Mononuclear cell (primary cell): Measurements from ENCODE around the gene LILRB2. TPM values are rescaled to one million over a fixed set of nuclear protein-coding genes. Genes with fewer than 3 reads are reported as not detected.
A peak's percentile ranks its signal among the peaks of the same experiment; 100 is the strongest.
"Not testable (repeated sequence)": the region's sequence is repeated elsewhere in the genome, so short reads cannot be mapped to it uniquely, and the experiment has no call there.

Experiments used
- H3K27me3 ChIP-seq: 2 replicates; pipeline ENCODE4 v1.6.0; 2011; ENCODE audit warnings: low read length, control low read depth; ENCODE audit not compliant: insufficient read depth
- H3K4me1 ChIP-seq: 2 replicates; pipeline ENCODE4 v1.5.1; 2011; ENCODE audit warnings: mild to moderate bottlenecking, low read length, control low read depth; ENCODE audit not compliant: insufficient read depth
- H3K4me3 ChIP-seq: 2 replicates; pipeline ENCODE4 v1.5.1; 2011; ENCODE audit warnings: mild to moderate bottlenecking, low read length, moderate library complexity
- H3K9me3 ChIP-seq: 2 replicates; pipeline ENCODE4 v1.5.1; 2011; ENCODE audit warnings: low read depth, mild to moderate bottlenecking, control low read depth, low read length
- total RNA-seq: library from RNA; depleted of rRNA; stranded (reverse); fragments of >200 nt; gene quantifications from one replicate; pipeline ENCODE4 v1.2.3, GENCODE V29; 2012

LILRB2 gene
- total RNA-seq: 27.3 TPM

DNA sequence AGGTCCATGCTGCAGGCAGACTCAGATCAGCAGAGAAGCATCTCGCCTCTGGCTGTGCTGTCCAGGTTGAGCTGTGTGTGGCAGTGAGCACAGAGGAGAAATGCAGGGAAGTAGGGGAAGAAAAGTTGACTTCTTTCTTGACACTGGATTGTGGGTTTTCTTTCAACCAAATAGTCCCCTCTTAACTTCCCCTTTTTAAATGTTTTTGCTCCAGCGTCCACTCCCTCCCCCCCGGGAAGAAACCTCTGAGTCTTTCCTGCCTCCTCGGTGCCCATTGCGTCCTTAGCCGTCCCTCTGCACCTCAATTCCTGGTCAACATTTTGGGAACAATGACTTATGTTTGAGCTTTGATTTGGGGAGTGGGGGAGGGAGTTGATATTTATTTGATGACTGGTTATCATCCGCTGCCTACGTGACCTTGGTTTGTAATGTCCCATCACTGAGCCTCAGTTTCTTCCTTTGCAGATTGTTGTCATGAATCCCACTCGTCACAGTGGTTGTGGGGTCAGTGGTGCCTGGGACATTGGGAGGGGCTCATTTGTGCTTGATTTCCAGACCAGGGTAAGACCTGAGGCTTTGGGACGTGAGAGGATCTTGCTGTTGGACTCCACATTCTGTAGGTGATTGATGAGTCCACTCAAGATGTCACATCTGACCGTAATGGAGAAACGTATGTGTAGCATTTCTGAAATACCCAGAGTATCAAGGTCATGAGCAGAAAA lies at the start of gene LILRB2:
LILRB2 (minus strand) TSS at position 104 of the 722 bp plus-strand sequence. CDS start 614 bp downstream, outside the sequence.
- Histone ChIP-seq H3K27me3 (no peaks in the 10 kb centered on the region), H3K9me3 (no peaks in the 10 kb centered on the region), H3K4me1 (peaks cover 70% of the 10 kb centered on the region), H3K4me3 (peak within 1 kb of the TSS; percentile 55)

DNA sequence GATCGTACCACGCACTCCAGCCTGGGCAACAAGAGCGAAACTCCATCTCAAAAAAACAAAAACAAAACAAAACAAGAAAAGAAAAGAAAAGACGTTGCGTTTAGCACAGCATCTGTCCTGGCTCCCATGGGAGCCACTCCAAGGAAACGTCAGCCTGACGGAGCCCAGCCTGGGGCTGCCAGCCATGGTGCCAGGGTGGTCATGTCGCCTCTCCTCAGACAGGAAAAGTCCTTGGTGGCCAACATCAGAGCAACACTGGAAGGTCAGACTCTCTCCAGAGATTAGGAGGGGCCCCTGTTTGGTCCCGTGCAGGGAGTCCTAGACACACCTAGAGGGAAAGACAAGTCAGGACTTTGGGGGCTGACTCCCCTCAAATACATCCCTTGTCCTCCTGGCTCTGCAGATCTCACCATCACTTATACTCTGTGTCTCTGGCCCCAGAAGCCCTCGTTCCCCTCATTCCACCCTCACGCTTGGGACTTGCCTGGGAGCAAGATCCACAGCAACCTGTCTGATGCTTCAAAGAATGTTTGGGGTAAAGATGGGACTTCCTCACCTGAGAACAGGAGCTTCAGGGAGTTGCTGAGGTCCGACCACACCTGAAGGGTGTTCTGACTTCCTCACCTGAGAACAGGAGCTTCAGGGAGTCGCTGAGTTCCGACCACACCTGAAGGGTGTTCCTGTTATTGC lies 48.7 kb upstream of the LILRB2 start:
- H3K9me3 ChIP-seq: no peaks in the 10 kb centered on the region
- peaks cover 34% of the 10 kb centered on the region for H3K4me1 ChIP-seq
- no peaks in the 10 kb centered on the region for H3K27me3 ChIP-seq
- H3K4me3 ChIP-seq: no peak overlapping the region

DNA sequence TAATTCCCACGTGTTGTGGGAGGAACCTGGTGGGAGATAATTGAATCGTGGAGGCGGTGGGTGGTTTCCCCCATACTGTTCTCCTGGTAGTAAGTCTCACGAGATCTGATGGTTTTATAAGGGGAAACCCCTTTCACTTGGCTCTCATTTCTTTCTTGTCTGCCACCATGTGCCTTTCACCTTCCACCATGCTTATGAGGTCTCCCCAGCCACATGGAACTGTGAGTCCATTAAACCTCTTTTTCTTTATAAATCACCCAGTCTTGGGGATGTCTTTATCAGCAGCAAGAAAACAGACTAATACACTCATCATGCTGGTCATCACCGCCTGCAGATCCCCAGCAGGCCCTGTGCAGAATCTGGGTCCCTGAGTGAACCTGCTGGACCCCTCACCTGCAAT lies 47.9 kb upstream of the LILRB2 start:
- not testable (repeated sequence) for H3K27me3 ChIP-seq, H3K9me3 ChIP-seq, H3K4me3 ChIP-seq
- H3K4me1 ChIP-seq: peaks cover 34% of the 10 kb centered on the region

DNA sequence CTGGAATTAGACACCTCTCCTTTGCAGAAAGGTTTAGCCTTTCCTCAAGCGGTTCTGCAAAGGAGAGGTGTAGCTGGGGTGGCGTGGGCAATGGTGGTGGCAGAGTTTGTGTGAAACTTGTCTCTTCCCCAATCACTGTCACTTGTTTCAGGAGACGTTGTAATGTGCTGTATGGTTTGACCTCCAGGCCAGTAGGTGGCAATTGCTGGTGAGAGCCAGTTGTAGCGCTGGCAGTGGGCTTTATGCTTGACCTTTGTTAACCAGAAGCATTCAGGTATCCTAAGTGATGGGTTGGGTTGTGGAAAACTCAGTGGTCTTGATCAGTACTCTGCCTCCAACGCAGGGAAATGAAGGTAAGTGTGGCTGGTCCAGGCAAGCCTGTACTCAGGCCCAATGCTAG lies 44.7 kb upstream of the LILRB2 start:
- H3K4me1 ChIP-seq: peaks cover 29% of the 10 kb centered on the region
- H3K9me3 ChIP-seq: no peaks in the 10 kb centered on the region
- H3K4me3 ChIP-seq: no peak overlapping the region
- H3K27me3 ChIP-seq: no peaks in the 10 kb centered on the region

DNA sequence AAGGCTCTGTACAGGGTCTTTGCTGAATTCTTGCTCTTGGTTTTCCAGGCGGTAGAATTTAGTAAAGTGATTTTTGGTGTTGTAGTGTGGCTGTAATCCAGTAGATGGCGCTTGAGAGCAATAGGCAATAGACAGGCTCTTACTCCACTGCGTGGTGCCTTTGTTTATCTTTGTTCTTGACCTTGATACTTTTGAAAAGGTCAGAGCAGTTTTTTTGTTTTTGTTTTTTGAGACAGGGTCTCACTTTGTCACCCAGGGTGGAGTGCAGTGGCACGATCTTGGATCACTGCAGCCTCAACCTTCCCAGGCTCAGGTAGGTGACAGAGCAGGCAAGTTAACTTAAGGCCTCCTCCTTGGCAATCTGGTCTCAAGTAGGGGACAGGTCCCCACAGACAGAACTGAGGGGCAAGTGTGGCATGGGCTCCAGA lies 44.3 kb upstream of the LILRB2 start:
- Histone ChIP-seq H3K4me3 (no peak overlapping the region), H3K27me3 (no peaks in the 10 kb centered on the region), H3K4me1 (peaks cover 31% of the 10 kb centered on the region), H3K9me3 (no peaks in the 10 kb centered on the region)

DNA sequence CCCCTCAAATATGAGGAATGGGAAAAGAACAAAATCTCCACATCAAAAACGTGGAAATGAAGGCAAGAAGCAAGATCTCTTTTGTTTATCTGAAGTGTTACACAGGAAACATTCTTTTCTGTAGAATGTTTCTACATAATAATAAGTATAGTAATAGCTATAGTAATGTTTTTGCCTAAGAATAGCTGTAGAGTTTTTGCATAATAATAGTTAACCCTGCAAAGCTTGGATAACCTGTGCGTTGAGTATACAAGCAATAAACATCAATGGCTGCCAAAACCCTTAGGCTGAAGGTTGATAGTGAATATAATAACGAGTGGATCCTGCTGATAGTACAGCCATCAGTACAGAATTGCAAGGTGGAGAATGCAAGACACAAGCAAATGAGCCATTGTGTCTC lies 43.2 kb upstream of the LILRB2 start:
- no peaks in the 10 kb centered on the region for H3K9me3 ChIP-seq

DNA sequence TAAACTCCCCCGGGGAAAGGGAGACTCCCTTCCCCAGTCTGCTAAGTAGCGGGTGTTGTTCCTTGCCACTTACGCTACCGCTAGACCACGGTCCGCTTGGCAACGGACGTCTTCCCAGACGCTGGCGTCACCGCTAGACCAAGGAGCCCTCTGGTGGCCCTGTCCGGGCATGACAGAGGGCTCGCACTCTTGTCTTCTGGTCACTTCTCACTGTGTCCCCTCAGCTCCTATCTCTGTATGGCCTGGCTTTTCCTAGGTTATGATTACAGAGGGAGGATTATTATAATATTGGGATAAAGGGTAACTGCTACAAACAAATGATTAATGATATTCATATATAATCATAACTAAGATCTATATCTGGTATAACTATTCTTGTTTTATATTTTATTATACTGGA lies 42.0 kb upstream of the LILRB2 start:
- H3K27me3 ChIP-seq, H3K4me3 ChIP-seq, H3K9me3 ChIP-seq: not testable (repeated sequence)
- peaks cover 50% of the 10 kb centered on the region for H3K4me1 ChIP-seq

More for the DNA sequence above, 43.2 kb upstream of the LILRB2 start:
- H3K4me1 ChIP-seq: peaks cover 41% of the 10 kb centered on the region
- no peak overlapping the region for H3K4me3 ChIP-seq
- no peaks in the 10 kb centered on the region for H3K27me3 ChIP-seq

DNA sequence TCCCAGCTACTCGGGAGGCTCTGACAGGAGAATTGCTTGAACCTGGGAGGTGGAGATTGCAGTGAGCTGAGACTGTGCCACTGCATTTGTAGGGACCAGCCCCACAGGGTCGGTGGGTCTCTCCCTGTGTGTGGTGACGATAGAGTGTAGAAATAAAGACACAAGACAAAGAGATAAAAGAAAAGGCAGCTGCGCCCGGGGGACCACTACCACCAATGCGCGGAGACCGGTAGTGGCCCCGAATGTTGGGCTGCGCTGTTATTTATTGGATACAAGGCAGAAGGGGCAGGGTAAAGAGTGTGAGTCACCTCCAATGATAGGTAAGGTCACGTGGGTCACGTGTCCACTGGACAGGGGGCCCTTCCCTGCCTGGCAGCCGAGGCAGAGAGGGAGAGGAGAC lies 41.4 kb upstream of the LILRB2 start:
- not testable (repeated sequence) for H3K4me3 ChIP-seq, H3K9me3 ChIP-seq, H3K27me3 ChIP-seq
- H3K4me1 ChIP-seq: peaks cover 51% of the 10 kb centered on the region

DNA sequence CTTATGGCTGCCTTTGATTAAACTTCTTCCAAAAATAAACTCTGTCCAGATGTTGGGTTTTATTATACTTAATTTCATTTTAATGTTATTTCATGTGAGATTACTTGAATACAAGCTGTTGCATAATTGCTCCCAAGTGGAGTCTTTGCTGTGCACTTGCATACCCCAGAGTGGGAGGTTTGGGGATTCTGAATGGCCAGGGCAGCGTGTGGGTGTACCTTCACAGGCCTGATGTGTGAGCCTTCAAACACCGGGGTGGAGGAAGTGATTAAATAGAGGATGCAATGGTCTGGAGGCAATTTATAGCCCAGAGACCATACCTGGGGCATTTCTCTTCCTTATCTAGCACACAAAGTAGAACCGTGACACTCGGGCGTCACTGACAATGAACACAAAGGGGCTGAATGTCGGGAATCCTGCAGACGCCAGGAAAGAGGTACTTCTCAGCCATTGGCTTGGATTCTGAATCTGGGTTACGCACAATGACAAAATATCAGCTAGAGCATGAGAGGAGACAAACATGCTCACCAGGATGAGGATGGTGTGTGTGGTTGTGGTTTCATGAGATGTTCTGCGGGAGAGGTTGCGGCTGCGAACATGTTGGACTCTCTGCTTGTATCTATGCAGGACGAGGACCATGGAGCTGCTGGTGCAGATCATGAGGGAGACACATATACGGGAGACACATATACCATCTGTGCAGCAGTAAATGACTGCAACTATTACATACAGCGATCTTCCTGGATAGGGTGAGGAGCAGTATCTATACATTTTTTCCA lies 39.2 kb upstream of the LILRB2 start:
- H3K4me3 ChIP-seq: no peak overlapping the region
- H3K27me3 ChIP-seq: no peaks in the 10 kb centered on the region
- no peaks in the 10 kb centered on the region for H3K9me3 ChIP-seq
- H3K4me1 ChIP-seq: peaks cover 48% of the 10 kb centered on the region

DNA sequence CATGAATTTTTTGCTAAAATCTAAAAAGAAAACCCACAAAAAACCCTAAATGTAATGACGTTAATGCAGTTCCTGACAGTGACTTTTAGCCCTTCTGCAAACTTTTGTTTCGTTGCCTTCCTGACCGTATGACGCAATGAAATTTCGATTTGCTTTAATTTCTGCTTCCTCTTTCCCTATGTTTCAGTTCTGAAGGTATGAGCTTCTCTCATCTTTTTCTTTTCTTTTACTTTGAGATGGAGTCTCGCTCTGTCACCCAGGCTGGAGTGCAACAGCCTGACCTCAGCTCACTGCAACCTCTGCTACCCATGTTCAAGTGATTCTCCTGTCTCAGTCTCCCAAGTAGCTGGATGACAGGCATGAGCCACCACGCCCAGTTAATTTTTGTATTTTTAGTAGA lies 38.1 kb upstream of the LILRB2 start:
- peaks cover 46% of the 10 kb centered on the region for H3K4me1 ChIP-seq
- H3K27me3 ChIP-seq: no peaks in the 10 kb centered on the region
- H3K9me3 ChIP-seq: no peaks in the 10 kb centered on the region
- H3K4me3 ChIP-seq: no peak overlapping the region

DNA sequence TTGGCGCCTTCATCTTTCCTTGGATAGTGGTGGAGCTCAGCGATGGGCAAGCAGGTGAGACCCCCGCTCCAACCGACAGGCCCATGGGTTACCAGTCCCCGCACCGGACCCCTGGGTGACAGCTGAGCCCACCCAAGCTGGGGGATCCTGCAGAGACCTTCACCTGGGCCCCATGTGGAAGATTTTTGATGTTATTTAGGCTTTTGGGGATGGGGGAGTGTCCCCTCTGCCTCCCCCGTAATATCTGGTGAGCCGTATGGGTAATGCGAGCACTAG lies 37.0 kb upstream of the LILRB2 start:
- no peak overlapping the region for H3K4me3 ChIP-seq
- no peaks in the 10 kb centered on the region for H3K9me3 ChIP-seq
- peaks cover 57% of the 10 kb centered on the region for H3K4me1 ChIP-seq

DNA sequence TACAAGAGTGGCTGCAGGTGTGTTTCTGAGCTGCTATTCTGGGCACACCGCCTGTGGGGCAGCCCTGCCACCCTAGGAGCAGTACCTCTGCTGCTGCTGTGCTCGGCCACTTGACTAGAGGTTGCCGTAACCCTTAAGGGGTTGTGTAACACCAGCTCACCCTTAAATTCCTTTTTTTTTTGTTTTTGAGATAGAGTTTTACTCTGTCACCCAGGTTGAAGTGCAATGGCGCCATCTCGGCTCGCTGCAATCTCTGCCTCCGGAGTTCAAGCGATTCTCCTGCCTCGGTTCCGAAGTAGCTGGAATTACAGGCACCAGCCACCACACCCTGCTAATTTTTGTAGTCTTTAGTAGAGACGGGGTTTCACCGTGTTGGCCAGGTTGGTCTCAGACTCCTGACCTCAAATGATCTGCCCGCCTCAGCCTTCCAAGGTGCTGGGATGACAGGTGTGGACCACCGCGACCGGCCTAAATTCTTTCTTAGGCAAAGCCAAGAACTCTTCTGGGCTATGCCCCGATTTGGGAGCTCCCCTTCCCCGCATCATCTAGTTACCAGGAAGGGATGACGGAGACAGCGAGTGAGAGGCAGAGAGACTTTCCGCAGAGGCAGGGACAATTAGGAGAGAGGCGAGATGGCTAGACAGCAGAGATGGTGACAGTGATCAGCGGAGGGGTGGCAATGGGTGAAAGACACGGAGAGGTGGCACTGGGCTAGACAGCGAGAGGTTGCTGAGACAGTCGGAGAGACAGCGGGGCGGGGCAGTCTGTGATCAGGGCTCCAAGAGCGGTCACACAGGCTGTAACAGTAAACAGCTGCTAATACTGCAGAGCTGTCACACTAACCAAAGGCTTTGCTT lies 36.4 kb upstream of the LILRB2 start:
- H3K4me1 ChIP-seq: peaks cover 61% of the 10 kb centered on the region
- H3K27me3 ChIP-seq: no peaks in the 10 kb centered on the region
- H3K4me3 ChIP-seq: no peak overlapping the region
- H3K9me3 ChIP-seq: no peaks in the 10 kb centered on the region

More for the DNA sequence above, 37.0 kb upstream of the LILRB2 start:
- no peaks in the 10 kb centered on the region for H3K27me3 ChIP-seq

DNA sequence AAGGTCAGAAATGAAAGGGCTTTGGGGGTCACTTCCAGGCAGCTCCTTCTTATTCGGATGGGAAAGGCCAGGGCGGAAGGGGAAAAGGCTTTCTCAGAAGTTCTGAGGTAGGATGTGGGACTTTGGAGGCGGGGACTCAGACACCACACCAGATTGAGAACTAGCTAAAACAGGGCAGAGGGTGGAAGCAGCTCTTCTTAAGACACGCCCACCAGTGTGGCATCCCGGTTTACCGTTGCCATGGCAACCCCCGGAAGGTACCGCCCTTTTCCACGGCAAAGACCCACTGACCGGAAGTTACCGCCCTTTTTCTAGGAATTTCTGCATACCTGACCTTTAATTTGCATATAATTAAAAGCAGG lies 35.8 kb upstream of the LILRB2 start:
- no peaks in the 10 kb centered on the region for H3K9me3 ChIP-seq
- no peak overlapping the region for H3K4me3 ChIP-seq
- no peaks in the 10 kb centered on the region for H3K27me3 ChIP-seq
- peaks cover 67% of the 10 kb centered on the region for H3K4me1 ChIP-seq

DNA sequence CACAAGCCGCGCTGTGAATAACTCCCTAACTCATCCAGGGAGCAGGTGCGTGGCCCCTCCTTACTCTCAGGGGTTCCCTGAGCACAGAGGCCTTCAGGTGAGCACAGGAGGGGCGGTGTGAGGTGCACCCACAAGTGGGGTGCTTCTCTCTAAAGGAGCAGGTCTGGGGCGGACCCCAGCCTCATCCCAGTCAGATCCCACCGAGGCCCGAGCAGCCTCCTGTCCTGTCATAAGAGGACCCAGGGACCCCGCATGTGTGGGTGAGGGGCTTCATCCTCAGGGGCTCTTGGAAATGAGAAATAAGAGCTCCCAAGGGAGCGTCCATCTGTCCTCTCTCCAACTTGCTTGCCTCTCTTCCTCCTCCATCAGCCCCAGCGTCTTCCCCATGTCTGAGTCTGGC lies 35.0 kb upstream of the LILRB2 start:
- Histone ChIP-seq H3K27me3 (no peaks in the 10 kb centered on the region), H3K4me3 (no peak overlapping the region), H3K9me3 (no peaks in the 10 kb centered on the region), H3K4me1 (peaks cover 75% of the 10 kb centered on the region)
